ENCODE measurements around the gene FAM76B.
"Not testable (repeated sequence)": the region's sequence is repeated elsewhere in the genome, so short reads cannot be mapped to it uniquely, and the experiment has no call there.

The FAM76B gene

DNA sequence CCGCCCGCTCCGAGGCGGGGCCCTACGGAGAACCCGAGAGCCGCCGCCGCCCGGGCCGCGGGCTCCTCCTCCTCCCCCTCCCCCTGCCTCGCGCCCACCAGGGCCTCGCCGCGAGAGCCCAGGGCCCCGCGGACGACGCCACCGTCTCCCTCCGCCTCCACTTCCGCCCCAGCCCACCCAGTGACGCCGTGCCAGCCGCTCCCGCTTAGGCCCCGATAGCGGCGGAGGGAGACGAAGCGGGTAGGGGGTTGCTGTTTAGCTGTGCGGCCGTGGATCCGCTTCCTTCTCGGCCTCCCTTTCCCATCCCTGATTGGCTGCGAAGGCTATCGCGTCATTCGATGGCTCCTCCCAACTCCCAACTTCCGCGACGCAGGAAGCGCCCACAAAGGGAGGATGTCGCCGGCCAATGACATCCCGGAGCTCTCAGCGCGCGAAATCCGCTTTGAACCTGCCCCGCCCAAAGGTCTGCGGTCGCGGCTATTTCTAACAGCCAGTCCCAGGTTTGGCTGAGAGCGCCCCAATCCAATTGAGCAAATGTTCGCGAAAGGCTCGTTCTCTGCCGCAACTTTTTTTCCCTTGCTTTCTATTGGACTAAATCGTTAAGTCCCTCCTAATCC lies at the start of gene FAM76B:
Gene FAM76B (minus strand): TSS at position 277 of the 617 bp plus-strand sequence. CDS start 304 bp downstream, outside the sequence.
- peak; percentile 92 for DNase-seq (ENCODE audit: low read depth, low spot score)

DNA sequence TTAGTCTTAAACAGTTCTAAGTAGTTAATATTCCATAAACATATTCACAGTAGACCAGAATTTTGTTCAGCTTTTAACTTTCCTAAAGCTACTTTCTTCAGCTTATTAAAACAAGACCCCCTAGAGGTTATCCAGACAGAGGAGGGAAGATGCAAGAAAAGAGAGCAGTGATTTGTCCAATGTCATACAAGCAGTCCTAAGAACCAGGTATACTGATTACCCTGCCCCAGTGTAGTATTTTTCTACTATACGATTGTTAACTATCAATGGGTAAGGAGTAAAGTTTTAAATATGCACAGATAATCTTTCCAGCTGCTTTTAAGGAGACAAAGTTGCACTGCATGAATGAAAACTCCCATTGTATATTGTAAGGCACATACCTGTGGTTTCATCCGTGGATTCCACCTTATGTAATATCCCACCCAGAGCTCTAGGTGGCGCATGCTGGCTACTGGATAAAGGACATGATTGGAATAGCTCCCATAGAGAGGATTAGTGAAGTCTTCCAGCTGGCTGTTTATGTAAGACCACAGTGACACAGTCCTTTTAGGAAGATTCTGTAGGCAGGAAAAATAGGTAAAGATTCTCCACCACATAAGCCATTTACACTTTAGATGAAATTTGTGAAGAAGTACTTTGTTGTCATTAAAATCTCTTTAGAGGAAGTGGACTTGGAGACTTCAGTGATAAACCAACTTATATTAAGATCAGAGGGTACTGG lies 46.3 kb upstream of the FAM76B start:
- peak; percentile 38 for DNase-seq (ENCODE audit: low read depth, low spot score)

DNA sequence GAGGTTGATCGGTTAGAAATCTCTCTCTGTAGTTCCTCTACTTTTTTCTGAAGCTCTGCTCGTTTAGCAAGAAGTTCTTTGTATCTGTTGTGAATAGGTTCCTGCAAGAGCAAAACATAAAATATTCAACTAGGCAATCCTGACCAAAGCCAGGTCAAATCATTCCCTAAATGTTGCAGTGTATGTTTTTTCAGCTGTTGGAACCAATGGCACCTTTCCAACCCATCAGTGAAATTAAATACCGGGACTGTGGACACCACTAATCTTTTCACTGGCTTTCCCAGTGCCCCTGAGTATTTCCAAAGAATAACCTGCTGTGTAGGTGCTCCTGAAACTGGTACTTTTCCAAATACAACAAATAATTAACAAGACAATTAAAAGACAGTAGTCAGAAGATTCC lies 45.8 kb upstream of the FAM76B start:
- DNase-seq (ENCODE audit: low read depth, low spot score): no peak

DNA sequence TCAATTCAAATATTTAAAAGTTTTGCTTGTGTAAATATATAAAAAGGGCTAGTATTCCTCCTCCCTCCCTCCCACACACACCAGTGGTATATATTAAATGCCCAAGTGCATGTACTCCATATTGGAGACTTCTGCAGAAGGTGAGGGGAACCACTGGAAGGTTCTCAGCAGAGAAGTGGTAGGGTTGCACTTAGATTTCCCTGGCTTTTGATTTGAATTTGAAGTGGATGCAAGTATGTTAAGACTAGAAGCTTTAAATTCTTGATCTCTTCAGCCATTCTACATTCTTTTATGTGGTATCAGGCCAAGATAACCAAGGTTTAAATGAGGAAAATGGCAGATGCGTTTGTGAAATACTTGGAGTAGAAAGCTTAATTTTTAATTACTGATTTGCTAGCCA lies 43.8 kb upstream of the FAM76B start:
- no peak for DNase-seq (ENCODE audit: low read depth, low spot score)

DNA sequence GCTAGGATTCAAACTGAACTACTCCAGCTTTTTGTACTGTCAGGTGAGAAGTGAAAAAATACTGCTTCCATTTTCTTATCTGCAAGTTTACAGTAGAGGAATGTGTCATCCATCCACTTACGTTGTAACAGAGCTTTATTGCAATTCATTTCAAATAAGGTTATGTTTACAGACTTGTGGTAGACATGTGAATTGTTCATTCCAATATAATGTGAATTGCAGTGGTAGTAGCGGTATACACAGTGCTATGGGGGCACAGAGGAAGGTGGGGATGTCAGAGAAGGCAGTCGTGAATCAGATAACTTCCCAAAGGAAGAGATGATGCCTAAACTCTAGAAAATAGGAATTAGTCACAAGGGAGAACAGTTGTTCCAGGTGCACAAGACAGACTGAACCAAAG lies 43.2 kb upstream of the FAM76B start:
- DNase-seq (ENCODE audit: low read depth, low spot score): no peak

DNA sequence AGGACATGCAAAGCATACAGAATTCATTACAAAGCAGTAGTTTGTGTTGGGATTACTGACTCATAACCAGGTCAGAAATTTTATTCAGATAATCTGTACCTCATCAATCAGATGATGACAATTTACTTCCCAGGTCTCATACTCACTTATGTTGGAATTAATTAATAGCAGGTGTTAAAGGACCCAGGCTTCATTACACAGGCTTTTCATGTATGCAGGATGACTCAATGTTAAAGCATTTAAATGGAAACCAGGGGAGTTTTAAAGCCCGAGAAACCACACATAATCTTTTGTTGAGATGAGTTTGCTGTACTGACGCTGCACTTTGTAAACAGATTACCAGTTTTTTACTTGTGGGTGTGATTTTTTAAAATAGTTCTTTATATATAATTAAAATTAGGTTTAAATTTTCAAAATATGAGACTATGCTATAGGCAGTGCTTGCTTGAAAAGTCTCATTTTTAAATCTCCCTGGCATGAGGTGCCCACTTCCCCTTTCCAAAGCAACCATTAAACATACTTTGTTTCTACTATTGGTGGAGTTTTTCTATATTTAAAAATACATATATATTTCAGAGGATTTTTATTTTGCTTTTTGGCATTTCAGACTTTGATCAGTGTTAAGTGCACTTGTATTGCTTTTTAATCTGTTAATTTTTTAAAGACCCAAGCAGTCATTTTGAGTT lies 41.8 kb upstream of the FAM76B start:
- DNase-seq (ENCODE audit: low read depth, low spot score): no peak

DNA sequence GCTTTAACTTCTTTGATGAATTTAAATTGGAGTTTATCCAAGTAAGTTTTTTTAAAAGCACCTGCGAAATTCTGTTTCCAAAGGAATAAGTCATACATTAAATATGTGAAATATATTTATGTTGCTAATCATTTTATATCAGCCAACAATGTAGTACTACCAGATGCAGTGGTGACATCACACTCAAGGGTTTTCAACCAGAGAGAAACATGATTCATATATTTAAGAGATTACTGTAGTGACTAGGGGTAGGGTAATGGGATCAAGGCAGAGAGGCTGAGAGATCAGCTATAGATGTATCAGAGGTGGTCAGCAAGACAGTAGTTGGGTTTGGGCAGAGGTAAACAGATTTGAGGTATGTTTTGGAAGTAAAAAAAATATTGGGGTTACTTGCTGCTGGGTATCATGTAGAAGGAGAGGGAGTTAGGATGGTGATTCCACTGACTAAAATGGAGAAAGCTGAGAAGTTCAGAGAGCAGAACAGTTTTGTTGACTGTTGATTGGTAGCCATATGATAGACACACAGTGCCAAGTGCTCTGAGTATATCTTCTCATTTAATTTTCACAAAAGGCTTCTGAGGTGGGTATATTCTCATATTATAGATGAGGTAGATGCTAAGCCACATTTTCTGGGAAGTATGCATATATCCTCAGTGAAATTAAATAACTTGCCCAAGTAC lies 40.1 kb upstream of the FAM76B start:
- DNase-seq (ENCODE audit: low read depth, low spot score): no peak

DNA sequence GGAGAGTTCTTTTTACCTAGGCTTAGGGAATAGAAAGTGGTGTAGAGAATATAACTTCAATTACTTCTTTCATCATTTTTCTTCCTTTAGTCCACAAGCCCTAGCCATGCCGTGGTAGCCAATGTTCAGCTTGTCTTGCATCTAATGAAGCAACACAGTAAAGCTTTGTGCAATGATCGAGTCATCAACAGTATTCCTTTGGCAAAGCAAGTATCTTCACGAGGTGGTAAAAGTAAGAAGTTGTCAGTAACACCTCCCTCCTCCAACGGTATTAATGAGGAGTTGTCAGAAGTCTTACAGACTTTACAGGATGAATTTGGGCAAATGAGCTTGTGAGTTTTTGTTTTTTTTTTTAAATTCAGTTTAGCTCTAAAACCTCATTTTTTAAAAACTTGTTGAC lies 38.1 kb upstream of the FAM76B start:
- no peak for DNase-seq (ENCODE audit: low read depth, low spot score)

DNA sequence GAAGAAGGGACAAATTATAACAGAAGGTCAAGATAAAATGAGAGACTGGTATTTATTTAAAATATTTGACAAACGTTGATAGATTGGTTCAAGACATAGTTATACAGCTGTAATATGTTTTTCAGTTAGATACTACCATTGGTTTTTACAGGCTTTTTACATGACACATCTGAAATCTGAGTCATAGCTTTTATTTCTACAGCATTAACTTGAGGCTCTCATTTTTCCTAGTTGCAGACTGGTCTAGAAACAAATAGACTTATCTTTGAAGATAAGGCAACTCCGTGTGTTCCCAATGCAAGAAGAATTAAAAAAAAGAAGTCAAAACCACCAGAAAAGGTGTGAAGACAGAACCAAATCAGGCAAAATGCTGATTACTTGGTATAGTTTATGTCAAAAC lies 32.1 kb upstream of the FAM76B start:
- no peak for DNase-seq (ENCODE audit: low read depth, low spot score)

DNA sequence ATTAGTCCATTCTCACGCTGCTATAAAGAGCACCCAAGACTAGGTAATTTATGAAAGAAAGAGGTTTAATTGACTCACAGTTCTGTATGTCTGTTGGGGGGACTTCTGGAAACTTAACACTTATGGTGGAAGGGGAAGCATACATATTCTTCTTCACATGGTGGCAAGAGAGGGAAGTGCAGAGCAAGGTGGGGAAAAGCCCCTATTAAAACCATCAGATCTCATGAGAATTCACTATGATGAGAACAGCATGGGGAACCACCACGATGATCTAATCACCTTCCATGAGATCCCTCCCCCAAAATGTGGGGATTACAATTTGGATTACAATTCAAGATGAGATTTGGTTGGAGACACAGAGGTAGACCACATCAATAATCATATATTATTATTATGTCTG lies 26.5 kb upstream of the FAM76B start:
- DNase-seq (ENCODE audit: low read depth, low spot score): no peak

DNA sequence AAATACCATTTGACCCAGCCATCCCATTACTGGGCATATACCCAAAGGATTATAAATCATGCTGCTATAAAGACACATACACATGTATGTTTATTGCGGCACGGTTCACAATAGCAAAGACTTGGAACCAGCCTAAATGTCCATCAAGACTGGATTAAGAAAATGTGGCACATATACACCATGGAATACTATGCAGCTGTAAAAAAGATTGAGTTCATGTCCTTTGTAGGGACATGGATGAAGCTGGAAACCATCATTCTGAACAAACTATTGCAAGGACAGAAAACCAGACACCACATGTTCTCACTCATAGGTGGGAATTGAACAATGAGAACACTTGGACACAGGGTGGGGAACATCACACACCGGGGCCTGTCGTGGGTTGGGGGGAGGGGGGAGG lies 21.5 kb upstream of the FAM76B start:
- not testable (repeated sequence) for DNase-seq (ENCODE audit: low read depth, low spot score)

DNA sequence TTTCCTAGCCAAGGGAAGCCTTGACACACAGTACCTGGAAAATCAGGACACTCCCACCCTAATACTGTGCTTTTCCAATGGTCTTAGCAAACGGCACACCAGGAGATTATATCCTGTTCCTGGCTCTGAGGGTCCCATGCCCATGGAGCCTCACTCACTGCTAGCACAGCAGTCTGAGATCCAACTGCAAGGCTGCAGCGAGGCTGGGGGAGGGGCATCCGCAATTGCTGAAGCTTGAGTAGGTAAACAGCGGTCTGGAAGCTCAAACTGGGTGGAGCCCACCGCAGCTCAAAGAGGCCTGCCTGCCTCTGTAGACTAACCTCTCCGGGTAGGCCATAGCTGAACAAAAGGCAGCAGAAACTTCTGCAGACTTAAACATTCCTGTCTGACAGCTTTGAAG lies 16.9 kb upstream of the FAM76B start:
- not testable (repeated sequence) for DNase-seq (ENCODE audit: low read depth, low spot score)

DNA sequence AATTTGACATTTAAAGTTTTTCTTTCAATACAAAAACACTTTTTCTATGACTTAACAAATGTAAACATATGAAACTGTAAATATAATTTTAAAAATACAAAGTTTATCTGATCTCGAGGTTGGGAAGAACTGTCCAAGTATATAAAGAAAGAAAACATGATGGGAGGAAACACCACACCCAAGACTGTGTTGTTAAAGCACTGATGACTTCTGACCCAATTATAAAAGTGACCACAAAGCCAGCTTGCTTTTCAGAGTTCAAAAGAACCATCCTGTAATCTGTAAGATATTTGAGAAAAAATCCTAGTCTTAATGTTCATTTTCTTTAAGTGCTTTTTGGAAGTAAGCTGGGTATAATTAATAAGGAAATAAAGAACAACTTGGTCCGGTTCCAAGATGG lies 16.3 kb upstream of the FAM76B start:
- no peak for DNase-seq (ENCODE audit: low read depth, low spot score)

DNA sequence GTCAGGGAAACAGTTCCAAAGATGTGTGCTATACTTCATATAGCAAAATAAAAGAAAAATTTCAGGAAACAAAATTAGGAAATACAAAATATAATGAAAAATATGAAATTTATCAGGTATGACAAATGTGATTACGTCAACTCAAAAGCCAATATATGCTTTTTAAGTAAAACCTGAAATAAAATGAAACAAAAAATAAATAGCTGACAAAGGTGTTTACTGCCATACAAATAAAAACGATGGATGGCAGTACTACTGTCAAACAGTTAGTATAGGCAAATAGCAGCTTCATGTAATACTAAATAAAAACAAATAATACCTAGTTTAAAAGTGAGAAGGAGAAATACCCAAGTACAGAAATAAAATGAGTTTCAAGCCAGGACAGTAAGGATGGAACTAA lies 14.4 kb upstream of the FAM76B start:
- no peak for DNase-seq (ENCODE audit: low read depth, low spot score)

DNA sequence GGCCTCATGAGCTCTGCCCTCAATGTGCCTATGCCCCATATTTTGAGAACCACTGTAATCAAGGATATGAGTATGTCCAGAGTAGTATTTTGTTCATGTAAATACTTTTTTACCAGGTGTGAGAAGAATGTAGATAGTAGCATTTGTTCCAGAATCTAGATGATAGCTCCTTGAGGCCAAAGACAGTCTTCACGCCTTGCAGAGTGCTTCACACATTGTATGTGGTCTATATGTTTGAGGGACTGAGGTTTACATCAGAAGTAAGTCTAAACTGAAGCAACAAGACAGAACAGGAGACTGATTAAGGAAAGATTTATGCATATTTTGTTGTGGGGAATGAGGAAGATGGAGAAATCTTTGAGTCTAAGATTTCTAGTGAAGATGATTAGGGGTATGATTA lies 13.2 kb upstream of the FAM76B start:
- DNase-seq (ENCODE audit: low read depth, low spot score): no peak

DNA sequence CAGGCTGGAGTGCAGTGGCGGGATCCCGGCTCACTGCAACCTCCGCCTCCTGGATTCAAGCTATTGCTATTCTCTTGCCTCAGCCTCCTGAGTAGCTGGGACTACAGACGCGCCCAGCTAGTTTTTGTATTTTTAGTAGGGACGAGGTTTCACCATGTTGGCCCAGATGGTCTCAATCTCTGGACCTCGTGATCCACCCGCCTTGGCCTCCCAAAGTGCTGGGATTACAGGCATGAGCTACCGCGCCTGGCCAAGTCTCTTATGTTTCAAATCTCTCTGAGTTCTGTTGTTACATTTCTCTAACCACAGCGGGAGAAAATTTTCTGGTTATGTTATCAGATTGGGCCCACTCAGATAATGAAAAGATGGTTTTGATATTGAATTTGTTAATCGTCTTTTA lies 10.9 kb upstream of the FAM76B start:
- DNase-seq (ENCODE audit: low read depth, low spot score): no peak

DNA sequence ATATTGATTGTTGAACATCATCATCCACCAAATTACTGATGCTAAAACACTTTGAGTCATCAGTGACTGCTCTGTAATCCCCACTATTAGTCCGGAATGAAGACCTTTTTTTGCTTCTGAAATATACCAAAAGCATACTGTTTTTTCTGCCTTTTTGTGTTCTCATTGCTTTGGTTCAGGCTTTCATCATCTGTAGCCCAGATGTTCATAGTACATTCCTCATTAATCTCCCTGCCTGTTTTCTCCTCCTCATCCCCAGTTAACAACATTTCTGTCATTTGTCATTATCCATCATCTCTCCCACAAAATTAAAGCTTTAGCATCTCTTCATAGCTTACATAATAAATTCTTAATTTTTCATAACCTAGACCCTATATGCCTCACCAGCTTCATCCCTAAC lies 10.0 kb upstream of the FAM76B start:
- no peak for DNase-seq (ENCODE audit: low read depth, low spot score)

DNA sequence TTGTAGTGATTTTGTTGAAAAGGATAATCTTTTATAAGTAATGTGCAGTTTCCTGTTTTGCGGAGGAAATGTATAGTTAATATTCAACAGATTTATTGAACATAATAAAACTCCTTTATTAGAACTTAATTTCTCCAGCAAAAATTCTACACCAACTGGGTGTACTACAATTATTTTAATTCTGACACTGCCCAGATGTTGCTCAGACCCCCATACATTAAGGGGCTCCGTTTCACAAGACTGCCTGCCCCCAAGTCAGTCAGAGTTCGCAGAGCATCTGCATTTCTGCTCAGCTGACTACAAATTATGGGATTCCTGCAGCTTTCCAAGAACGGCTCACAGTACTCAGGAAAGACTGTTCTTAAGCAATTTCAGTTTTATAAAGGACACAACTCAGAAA lies 6.9 kb upstream of the FAM76B start:
- no peak for DNase-seq (ENCODE audit: low read depth, low spot score)

DNA sequence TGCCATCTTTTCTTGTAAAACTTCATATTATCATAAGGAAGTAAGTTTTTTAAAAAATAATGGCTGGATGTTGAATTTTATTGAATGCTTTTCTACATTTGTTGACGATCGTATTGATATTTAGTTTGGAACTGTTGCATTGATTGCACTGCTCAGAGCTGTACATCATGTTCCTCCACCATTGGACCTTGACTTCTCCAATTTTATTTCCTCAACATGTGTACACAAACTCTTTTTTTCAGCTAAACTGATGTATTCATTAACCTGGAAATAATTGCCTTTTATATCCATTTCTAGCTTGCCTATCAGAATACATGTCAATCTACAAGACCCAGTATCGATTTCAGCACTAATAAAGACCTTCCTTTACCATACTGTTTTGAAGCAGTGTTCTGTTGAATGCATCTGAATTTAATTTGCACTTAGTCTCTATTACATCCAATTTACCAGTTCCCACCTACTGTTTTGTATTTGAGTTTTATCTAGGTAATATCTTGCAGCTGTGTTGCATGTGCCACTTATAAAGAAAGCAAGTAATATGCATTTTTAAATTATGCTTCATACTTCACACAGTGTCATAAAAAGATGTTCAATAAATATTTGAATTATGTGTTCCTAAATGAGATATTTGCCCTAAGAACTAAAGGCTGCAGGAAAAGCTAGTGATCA lies 6.2 kb upstream of the FAM76B start:
- no peak for DNase-seq (ENCODE audit: low read depth, low spot score)

DNA sequence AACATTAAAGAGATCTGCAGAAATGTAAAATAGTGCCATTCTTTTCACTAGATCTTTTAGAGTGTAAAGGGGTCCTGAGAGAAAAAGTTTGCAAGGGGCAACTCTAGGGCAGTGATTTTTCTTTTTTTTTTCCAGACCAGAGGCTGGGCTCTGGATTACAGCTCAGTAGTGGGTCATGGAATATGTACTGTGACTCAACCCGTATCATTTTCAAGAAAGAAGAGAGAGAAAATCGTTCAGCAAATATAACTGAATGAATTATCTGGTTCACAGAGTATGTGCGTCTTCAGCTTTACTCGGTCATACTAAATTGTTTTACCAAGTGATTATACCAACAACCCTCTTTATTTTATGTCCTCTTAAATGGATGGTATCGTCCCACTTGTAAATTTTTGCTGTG lies 4.5 kb upstream of the FAM76B start:
- DNase-seq (ENCODE audit: low read depth, low spot score): no peak

DNA sequence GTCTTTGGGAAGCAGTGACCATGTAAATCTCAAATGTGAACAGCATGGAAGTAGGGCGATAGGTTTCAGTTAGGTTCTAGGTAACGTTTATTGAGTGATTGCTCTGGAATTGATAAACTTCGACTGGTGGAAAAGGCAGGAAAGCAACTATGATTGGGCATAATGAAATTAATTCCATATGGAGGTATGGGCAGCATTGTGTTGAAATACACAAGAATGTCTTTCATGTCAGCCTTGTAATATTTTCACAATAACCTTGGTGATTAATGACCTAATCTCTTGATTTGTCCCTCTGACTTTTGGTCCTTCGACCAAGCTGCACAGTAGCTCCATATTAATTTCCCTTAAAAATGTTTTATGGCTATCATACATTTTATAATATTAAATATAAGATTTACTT lies 3.5 kb upstream of the FAM76B start:
- no peak for DNase-seq (ENCODE audit: low read depth, low spot score)

DNA sequence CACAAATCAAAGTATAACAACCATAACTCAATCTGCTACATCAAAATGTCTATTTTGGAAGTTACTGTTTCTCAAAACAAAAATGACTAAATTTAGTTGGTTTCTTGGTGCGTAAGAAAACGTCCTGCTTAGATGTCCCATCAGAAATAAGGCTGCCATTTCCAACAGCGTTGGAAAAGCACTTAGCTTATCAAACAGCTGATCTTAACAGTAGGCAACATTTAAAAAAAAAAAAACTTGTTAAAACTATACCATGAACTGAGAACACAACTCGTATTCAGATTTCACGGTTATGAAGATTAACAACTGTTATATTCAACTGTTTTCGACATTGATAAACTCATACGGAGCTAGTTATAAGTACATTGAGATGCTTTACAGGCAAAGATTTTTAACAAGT lies 3.1 kb upstream of the FAM76B start:
- DNase-seq (ENCODE audit: low read depth, low spot score): no peak
